ENCODE results near the gene DNAH1.

The DNAH1 gene

DNA sequence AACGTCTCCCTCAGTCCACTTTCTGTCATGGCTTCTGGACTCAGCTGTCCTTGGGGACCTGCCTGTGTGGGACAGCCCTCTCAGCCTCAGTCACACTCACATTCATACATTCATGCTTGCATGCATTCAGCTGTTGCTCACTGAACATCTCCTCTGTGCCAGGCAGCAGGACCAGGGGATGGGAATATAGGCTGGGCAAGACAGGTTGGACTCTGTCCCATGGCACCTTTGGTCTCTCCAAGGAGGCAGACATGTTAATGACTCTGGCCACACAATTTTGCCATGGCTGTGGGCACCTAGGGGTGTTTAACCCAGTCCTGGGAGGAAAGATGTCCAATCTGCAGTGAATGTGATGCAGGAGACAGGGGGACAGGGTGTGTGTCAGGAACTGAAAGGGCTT, 7.8 kb upstream of the DNAH1 start:
- Histone ChIP-seq H3K14ac (ENCODE audit: low read length in 2 of 2) (no peak overlapping the region), H3K27ac (ENCODE audit: low read length, poor library complexity, severe bottlenecking) (no peak overlapping the region), H3K4me3 (ENCODE audit: insufficient read depth in 1 of 2, low read depth in 1 of 2, low read length in 2 of 2) (no peak overlapping the region), H2BK5ac (ENCODE audit: low read depth, low read length, poor library complexity, severe bottlenecking) (no peak overlapping the region), H2BK120ac (ENCODE audit: low read depth, low read length) (no peak overlapping the region), H3K36me3 (ENCODE audit: control insufficient read depth in 1 of 2, insufficient read depth in 2 of 2, low read depth in 1 of 2, low read length in 2 of 2) (peaks cover 4 to 13% of the 10 kb centered on the region in 2 experiments), H3K4me2 (ENCODE audit: low read length, poor library complexity, severe bottlenecking) (no peak overlapping the region), H3K9ac (ENCODE audit: low read length) (no peak overlapping the region), H3K23ac (ENCODE audit: low read length in 2 of 2) (no peak overlapping the region), H4K91ac (ENCODE audit: low read length) (no peak overlapping the region), H2AFZ (ENCODE audit: low read depth, low read length) (no peak overlapping the region), H2AK5ac (ENCODE audit: low read length, severe bottlenecking) (no peak overlapping the region), H3K27me3 (ENCODE audit: control insufficient read depth in 1 of 2, insufficient read depth in 1 of 2, low read length in 2 of 2) (no peaks in the 10 kb centered on the region), H3K9me3 (ENCODE audit: control insufficient read depth, low read length) (no peaks in the 10 kb centered on the region), H3K4ac (ENCODE audit: low read depth in 1 of 2, low read length in 2 of 2) (no peak overlapping the region), H3K4me1 (ENCODE audit: control insufficient read depth, insufficient read depth, low read depth, low read length) (peaks cover 7% of the 10 kb centered on the region), H2BK15ac (ENCODE audit: low read depth, poor library complexity, severe bottlenecking) (no peak overlapping the region), H4K8ac (ENCODE audit: low read length) (no peak overlapping the region), H2BK12ac (ENCODE audit: low read length in 2 of 2) (no peak overlapping the region), H3K18ac (ENCODE audit: low read depth in 1 of 2, low read length in 2 of 2) (no peak overlapping the region), H3K79me1 (replicated peaks; ENCODE audit: low read length, poor library complexity, severe bottlenecking) (no peaks in the 10 kb centered on the region)
- WGBS, result 64% methylated on average over 1 of the region's 1 CpG
- DNase-seq, result no peak

DNA sequence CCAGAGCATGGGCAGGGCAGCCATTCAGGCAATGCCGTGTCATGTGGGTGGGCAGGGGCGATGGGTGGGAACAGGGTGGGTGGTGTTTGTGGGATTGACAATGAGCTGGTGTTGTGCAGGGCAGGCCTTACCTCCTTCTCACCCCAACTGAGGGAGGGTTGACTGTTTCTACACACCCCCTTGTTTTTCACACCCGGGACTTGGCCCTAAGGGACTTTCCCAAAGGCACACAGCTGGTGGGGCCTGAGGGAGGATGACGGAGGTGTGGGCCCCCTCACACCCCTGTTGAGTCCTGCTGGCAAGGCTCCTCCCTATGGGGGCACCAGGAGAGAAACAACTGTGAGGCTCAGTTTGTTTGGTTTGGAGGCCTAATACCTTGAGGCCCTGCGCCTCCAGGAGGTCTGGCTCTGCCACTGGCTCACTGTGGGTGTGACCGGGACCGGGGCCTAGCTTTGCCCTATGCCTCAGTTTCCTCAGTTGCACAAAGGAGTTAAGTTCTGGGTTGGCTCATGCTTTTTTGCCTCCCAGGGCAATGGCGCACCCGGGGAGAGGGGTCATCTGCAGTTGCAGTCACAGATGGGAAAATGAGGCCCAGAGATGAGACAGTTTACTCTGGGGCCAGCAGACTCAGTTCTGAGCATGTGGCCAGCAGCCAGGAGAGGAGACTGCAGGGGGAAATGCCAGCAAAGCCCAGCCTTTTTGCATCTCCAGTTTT, 5.1 kb upstream of the DNAH1 start:
- no peak overlapping the region for H3K14ac ChIP-seq (ENCODE audit: low read length in 2 of 2)
- H3K79me1 ChIP-seq (replicated peaks; ENCODE audit: low read length, poor library complexity, severe bottlenecking), result no peaks in the 10 kb centered on the region
- DNase-seq, result no peak
- H2AK5ac ChIP-seq (ENCODE audit: low read length, severe bottlenecking), result no peak overlapping the region
- H2BK15ac ChIP-seq (ENCODE audit: low read depth, poor library complexity, severe bottlenecking), result peak overlapping the region; percentile 21
- H3K18ac ChIP-seq (ENCODE audit: low read depth in 1 of 2, low read length in 2 of 2), result no peak overlapping the region
- no peaks in the 10 kb centered on the region for H3K9me3 ChIP-seq (ENCODE audit: control insufficient read depth, low read length)
- H3K4ac ChIP-seq (ENCODE audit: low read depth in 1 of 2, low read length in 2 of 2), result no peak overlapping the region
- no peak overlapping the region for H2AFZ ChIP-seq (ENCODE audit: low read depth, low read length)
- H3K4me1 ChIP-seq (ENCODE audit: control insufficient read depth, insufficient read depth, low read depth, low read length), result peaks cover 19% of the 10 kb centered on the region
- H3K27me3 ChIP-seq (ENCODE audit: control insufficient read depth in 1 of 2, insufficient read depth in 1 of 2, low read length in 2 of 2), result no peaks in the 10 kb centered on the region
- H2BK120ac ChIP-seq (ENCODE audit: low read depth, low read length), result no peak overlapping the region
- H3K4me2 ChIP-seq (ENCODE audit: low read length, poor library complexity, severe bottlenecking), result no peak overlapping the region
- no peak overlapping the region for H2BK12ac ChIP-seq (ENCODE audit: low read length in 2 of 2)
- no peak overlapping the region for H3K4me3 ChIP-seq (ENCODE audit: insufficient read depth in 1 of 2, low read depth in 1 of 2, low read length in 2 of 2)
- WGBS, result 72% methylated on average over 8 of the region's 9 CpGs
- no peak overlapping the region for H3K23ac ChIP-seq (ENCODE audit: low read length in 2 of 2)
- H3K9ac ChIP-seq (ENCODE audit: low read length), result no peak overlapping the region
- no peak overlapping the region for H4K8ac ChIP-seq (ENCODE audit: low read length)
- H3K36me3 ChIP-seq (ENCODE audit: control insufficient read depth in 1 of 2, insufficient read depth in 2 of 2, low read depth in 1 of 2, low read length in 2 of 2), result peaks cover 4 to 13% of the 10 kb centered on the region in 2 experiments
- H4K91ac ChIP-seq (ENCODE audit: low read length), result no peak overlapping the region
- H3K27ac ChIP-seq (ENCODE audit: low read length, poor library complexity, severe bottlenecking), result no peak overlapping the region
- H2BK5ac ChIP-seq (ENCODE audit: low read depth, low read length, poor library complexity, severe bottlenecking), result no peak overlapping the region

DNA sequence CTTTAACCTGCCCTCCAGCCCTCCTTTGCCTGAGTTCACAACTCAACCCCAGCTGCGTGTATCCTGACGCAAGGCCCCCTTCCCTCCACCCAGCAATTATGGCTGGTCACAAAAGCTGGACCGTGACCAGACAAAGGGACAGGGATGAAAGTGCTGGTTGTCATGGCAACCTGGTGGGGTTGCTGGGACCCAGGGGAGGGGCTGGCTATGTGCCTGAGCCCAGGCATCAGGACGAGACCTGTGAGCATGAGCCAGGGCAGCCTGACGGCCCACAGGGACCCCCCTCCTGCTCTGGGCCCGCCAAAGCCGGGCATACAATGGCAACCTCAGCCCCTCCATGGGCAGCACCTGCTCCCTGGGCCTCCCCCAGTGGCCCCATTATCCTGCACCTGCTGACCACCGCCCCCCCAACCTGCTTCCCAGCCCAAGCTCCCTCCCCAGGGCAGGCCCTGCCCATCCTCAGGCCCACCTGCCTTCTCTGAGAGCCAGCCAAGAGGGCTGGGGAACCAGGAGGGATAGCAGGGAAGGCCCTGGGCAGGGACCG, 4.5 kb upstream of the DNAH1 start:
- Histone ChIP-seq H3K18ac (ENCODE audit: low read depth in 1 of 2, low read length in 2 of 2) (no peak overlapping the region), H4K91ac (ENCODE audit: low read length) (no peak overlapping the region), H3K14ac (ENCODE audit: low read length in 2 of 2) (no peak overlapping the region), H3K27me3 (ENCODE audit: control insufficient read depth in 1 of 2, insufficient read depth in 1 of 2, low read length in 2 of 2) (no peaks in the 10 kb centered on the region), H4K8ac (ENCODE audit: low read length) (no peak overlapping the region), H3K4me3 (ENCODE audit: insufficient read depth in 1 of 2, low read depth in 1 of 2, low read length in 2 of 2) (no peak overlapping the region), H3K9ac (ENCODE audit: low read length) (no peak overlapping the region), H2BK12ac (ENCODE audit: low read length in 2 of 2) (no peak overlapping the region), H2BK15ac (ENCODE audit: low read depth, poor library complexity, severe bottlenecking) (no peak overlapping the region), H2AK5ac (ENCODE audit: low read length, severe bottlenecking) (no peak overlapping the region), H3K23ac (ENCODE audit: low read length in 2 of 2) (no peak overlapping the region), H3K9me3 (ENCODE audit: control insufficient read depth, low read length) (no peaks in the 10 kb centered on the region), H2AFZ (ENCODE audit: low read depth, low read length) (no peak overlapping the region), H3K79me1 (replicated peaks; ENCODE audit: low read length, poor library complexity, severe bottlenecking) (no peaks in the 10 kb centered on the region), H3K4me1 (ENCODE audit: control insufficient read depth, insufficient read depth, low read depth, low read length) (peaks cover 19% of the 10 kb centered on the region), H3K4me2 (ENCODE audit: low read length, poor library complexity, severe bottlenecking) (no peak overlapping the region), H3K4ac (ENCODE audit: low read depth in 1 of 2, low read length in 2 of 2) (no peak overlapping the region), H3K36me3 (ENCODE audit: control insufficient read depth in 1 of 2, insufficient read depth in 2 of 2, low read depth in 1 of 2, low read length in 2 of 2) (peaks cover 4 to 13% of the 10 kb centered on the region in 2 experiments), H2BK5ac (ENCODE audit: low read depth, low read length, poor library complexity, severe bottlenecking) (no peak overlapping the region), H3K27ac (ENCODE audit: low read length, poor library complexity, severe bottlenecking) (no peak overlapping the region), H2BK120ac (ENCODE audit: low read depth, low read length) (no peak overlapping the region)
- WGBS, result 89% methylated on average over 7 of the region's 9 CpGs
- no peak for DNase-seq

GRCh38 chr3:52313188-52313773, 2.8 kb upstream of the DNAH1 start:
- Histone ChIP-seq H3K23ac (ENCODE audit: low read length in 2 of 2) (no peak overlapping the region), H3K27ac (ENCODE audit: low read length, poor library complexity, severe bottlenecking) (no peak overlapping the region), H3K18ac (ENCODE audit: low read depth in 1 of 2, low read length in 2 of 2) (peak overlapping the region in 1 of 2 experiments; percentile 80), H3K9me3 (ENCODE audit: control insufficient read depth, low read length) (no peaks in the 10 kb centered on the region), H3K79me1 (replicated peaks; ENCODE audit: low read length, poor library complexity, severe bottlenecking) (no peaks in the 10 kb centered on the region), H2AFZ (ENCODE audit: low read depth, low read length) (no peak overlapping the region), H2BK120ac (ENCODE audit: low read depth, low read length) (no peak overlapping the region), H3K9ac (ENCODE audit: low read length) (peak overlapping the region; percentile 18), H3K27me3 (ENCODE audit: control insufficient read depth in 1 of 2, insufficient read depth in 1 of 2, low read length in 2 of 2) (peaks cover 0 to 3% of the 10 kb centered on the region in 2 experiments), H3K4me2 (ENCODE audit: low read length, poor library complexity, severe bottlenecking) (no peak overlapping the region), H2AK5ac (ENCODE audit: low read length, severe bottlenecking) (no peak overlapping the region), H3K36me3 (ENCODE audit: control insufficient read depth in 1 of 2, insufficient read depth in 2 of 2, low read depth in 1 of 2, low read length in 2 of 2) (peaks cover 4 to 14% of the 10 kb centered on the region in 2 experiments), H3K4me3 (ENCODE audit: insufficient read depth in 1 of 2, low read depth in 1 of 2, low read length in 2 of 2) (no peak overlapping the region), H3K4ac (ENCODE audit: low read depth in 1 of 2, low read length in 2 of 2) (no peak overlapping the region), H3K14ac (ENCODE audit: low read length in 2 of 2) (no peak overlapping the region), H2BK12ac (ENCODE audit: low read length in 2 of 2) (peak overlapping the region; percentile 32 to 38), H2BK5ac (ENCODE audit: low read depth, low read length, poor library complexity, severe bottlenecking) (no peak overlapping the region), H3K4me1 (ENCODE audit: control insufficient read depth, insufficient read depth, low read depth, low read length) (peaks cover 26% of the 10 kb centered on the region), H4K8ac (ENCODE audit: low read length) (peak overlapping the region; percentile 7), H4K91ac (ENCODE audit: low read length) (peak overlapping the region; percentile 43), H2BK15ac (ENCODE audit: low read depth, poor library complexity, severe bottlenecking) (peak overlapping the region; percentile 60)
- no peak for DNase-seq
- 100% methylated on average over 2 of the region's 2 CpGs for WGBS

Data from mesenchymal stem cell (in vitro differentiated cells and primary cell).